OCI-LY7 (cell line): ENCODE measurements around the gene RNF25.

Experiments
- EZH2phosphoT487 ChIP-seq: fragments of 200-600 bp; sonication (generic); IDR thresholded peaks from 2 replicates; pipeline ENCODE4 v1.6.1; 2018; ENCODE audit warnings: low read depth, borderline replicate concordance, mild to moderate bottlenecking, mixed run types, antibody characterized with exemption, low read length, moderate library complexity, mixed read lengths
- TF ChIP-seq, protein P1 (sequence below): fragments of 200-600 bp; sonication (generic); conservative IDR thresholded peaks from 2 replicates; pipeline ENCODE4 v1.5.1; 2014; ENCODE audit warnings: mild to moderate bottlenecking, antibody characterized with exemption, low read length, moderate library complexity, mixed read lengths

DNA sequence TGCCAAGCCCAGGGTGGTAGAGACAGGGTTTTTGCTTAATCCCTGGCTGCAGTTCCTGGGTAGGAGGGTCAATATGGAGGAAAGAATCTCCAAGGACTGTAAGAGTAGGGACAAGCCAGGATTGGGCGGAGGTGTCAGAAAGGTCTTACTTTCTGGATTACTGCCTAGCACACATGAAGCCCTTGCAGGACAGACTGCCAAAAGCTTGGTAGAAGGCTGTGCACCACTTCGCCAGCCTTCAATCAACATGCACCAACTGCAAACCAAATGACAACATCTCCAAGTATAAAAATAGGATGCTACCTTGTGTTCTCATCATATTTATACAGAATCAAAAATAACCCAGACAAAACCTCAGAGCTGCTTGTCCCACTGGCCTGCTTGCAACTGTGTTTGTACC lies 16.1 kb downstream of the RNF25 start:
- TF ChIP-seq, protein P1, sequence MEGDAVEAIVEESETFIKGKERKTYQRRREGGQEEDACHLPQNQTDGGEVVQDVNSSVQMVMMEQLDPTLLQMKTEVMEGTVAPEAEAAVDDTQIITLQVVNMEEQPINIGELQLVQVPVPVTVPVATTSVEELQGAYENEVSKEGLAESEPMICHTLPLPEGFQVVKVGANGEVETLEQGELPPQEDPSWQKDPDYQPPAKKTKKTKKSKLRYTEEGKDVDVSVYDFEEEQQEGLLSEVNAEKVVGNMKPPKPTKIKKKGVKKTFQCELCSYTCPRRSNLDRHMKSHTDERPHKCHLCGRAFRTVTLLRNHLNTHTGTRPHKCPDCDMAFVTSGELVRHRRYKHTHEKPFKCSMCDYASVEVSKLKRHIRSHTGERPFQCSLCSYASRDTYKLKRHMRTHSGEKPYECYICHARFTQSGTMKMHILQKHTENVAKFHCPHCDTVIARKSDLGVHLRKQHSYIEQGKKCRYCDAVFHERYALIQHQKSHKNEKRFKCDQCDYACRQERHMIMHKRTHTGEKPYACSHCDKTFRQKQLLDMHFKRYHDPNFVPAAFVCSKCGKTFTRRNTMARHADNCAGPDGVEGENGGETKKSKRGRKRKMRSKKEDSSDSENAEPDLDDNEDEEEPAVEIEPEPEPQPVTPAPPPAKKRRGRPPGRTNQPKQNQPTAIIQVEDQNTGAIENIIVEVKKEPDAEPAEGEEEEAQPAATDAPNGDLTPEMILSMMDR: no peak
- TF ChIP-seq EZH2phosphoT487: no peak
